Type B pancreatic cell (in vitro differentiated cells): ENCODE measurements around the gene DNLZ. TPM values are rescaled to one million over a fixed set of nuclear protein-coding genes. Genes with fewer than 3 reads are reported as not detected.

Experiments
- DNase-seq: peaks from one replicate; pipeline ENCODE4 v3.0.0; 2021; ENCODE audit warnings: mixed read lengths; ENCODE audit not compliant: unreplicated experiment; ENCODE audit errors: extremely low spot score
- H3K27ac Mint-ChIP-seq: 2 replicates; pipeline ENCODE4 v1.8.0; 2021; ENCODE audit warnings: mild to moderate bottlenecking, mixed read lengths
- H3K27me3 Mint-ChIP-seq: 2 replicates; pipeline ENCODE4 v1.8.0; 2021; ENCODE audit warnings: mixed read lengths
- H3K36me3 Mint-ChIP-seq: 2 replicates; pipeline ENCODE4 v1.8.0; 2021; ENCODE audit warnings: mixed read lengths
- H3K4me1 Mint-ChIP-seq: one replicate; pipeline ENCODE4 v1.8.0; 2021; ENCODE audit warnings: mixed read lengths; ENCODE audit not compliant: unreplicated experiment
- H3K4me3 Mint-ChIP-seq: 2 replicates; pipeline ENCODE4 v1.8.0; 2021; ENCODE audit warnings: mild to moderate bottlenecking, mixed read lengths
- H3K9me3 Mint-ChIP-seq: 2 replicates; pipeline ENCODE4 v1.8.0; 2021; ENCODE audit warnings: mixed read lengths
- total RNA-seq: library from RNA; stranded (reverse); gene quantifications from 2 replicates; pipeline ENCODE4 v1.2.1, GENCODE V29; 2021; ENCODE audit warnings: low replicate concordance
- TF ChIP-seq, protein P1 (sequence below): fragments of 200-600 bp; sonication (generic); conservative IDR thresholded peaks from 2 replicates; pipeline ENCODE4 v1.5.0; 2021; ENCODE audit warnings: antibody characterized with exemption, mild to moderate bottlenecking

The DNLZ gene
- total RNA-seq, 1 donor from 2014 or later: 14.0 TPM

DNA sequence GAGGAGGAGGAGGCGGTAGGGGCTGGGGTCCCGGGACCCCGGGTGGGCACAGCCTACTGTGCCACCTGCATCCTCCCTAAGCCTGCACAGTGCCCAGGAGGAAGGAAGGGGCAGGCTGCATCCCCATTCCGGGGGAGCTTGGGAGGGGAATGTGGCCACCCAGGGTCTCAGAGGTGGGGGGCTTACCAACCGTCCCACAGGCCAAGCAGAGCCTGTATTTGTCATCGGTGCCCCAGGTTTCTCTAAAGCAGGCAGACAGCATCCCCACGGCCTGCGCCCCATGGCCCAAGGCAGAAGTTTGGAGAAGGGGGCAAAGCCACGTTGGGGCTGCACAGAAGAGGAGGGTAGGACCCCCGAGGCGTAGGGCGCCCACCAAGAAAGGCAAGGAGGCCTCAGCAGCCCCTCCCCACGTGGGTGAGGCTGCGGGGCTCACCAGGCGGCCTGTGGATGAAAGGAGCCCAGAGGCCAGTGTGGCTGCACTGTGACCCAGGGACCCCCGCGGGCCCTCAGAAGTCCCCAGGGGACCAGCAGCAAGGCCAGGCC, 36.7 kb downstream of the DNLZ start:
- DNase-seq: no peak
- Mint-ChIP-seq H3K4me1 (peaks cover 26% of the 10 kb centered on the region), H3K27me3 (no peaks in the 10 kb centered on the region), H3K9me3 (no peaks in the 10 kb centered on the region), H3K4me3 (peak overlapping the region; percentile 81), H3K27ac (peak overlapping the region; percentile 64), H3K36me3 (no peaks in the 10 kb centered on the region)
- TF ChIP-seq, protein P1, sequence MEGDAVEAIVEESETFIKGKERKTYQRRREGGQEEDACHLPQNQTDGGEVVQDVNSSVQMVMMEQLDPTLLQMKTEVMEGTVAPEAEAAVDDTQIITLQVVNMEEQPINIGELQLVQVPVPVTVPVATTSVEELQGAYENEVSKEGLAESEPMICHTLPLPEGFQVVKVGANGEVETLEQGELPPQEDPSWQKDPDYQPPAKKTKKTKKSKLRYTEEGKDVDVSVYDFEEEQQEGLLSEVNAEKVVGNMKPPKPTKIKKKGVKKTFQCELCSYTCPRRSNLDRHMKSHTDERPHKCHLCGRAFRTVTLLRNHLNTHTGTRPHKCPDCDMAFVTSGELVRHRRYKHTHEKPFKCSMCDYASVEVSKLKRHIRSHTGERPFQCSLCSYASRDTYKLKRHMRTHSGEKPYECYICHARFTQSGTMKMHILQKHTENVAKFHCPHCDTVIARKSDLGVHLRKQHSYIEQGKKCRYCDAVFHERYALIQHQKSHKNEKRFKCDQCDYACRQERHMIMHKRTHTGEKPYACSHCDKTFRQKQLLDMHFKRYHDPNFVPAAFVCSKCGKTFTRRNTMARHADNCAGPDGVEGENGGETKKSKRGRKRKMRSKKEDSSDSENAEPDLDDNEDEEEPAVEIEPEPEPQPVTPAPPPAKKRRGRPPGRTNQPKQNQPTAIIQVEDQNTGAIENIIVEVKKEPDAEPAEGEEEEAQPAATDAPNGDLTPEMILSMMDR: no peak

DNA sequence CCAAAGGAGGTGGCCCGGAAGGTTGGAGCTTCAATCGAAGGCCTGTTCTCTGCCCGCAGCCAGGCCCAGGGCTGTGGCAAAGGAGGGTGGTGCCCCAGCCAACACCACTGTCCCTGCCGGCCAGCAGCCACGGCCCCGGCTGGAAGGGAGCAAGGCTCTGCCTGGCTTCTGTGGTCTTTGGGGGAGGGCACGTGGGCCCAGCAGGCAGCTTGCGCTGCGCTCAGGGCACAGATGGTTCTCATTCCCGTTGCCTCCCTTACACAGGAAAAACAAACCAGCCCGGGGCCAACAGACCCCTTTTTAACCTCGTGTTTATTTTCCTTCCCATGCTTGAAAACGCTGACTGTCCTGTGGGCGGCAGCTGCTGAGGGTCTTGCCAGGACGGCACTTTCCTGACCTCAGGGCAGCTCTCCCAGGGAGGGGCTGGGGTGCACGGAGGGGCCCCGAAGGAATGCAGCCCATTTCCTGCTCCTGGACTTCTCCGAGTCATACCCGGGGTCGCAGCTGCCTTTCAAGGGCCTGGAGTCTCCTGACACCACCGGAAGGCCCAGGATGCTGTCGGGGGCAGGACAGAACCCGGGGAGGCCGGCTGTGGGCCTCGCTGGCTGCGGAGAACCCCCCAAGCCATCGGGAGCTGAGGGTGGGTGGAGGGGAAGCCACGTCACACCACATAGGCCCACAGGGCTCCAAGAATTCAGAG, 37.3 kb downstream of the DNLZ start:
- Mint-ChIP-seq H3K4me3 (peak overlapping the region; percentile 81), H3K36me3 (no peaks in the 10 kb centered on the region), H3K27me3 (no peaks in the 10 kb centered on the region), H3K27ac (peak overlapping the region; percentile 71), H3K9me3 (no peaks in the 10 kb centered on the region), H3K4me1 (peaks cover 26% of the 10 kb centered on the region)
- TF ChIP-seq, protein P1: no peak
- no peak for DNase-seq

DNA sequence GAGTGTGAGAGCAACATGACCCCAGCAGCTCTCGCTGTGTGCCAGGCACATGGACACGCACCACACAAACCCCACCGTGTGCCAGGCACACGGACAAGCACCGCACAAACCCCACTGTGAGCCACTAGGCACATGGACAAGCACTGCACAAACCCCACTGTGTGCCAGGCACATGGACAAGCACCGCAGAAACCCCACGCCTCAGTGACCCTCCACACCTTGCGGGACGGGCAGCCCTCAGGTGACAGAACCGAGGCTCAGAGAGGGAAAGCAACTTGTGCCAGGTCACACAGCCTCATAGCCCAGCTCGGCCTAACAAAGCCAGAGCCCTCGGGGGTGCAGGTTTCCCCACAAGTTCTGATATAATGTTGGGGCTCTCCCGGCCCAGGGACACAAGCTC, 38.2 kb downstream of the DNLZ start:
- Mint-ChIP-seq H3K36me3 (no peaks in the 10 kb centered on the region), H3K9me3 (peaks cover 4% of the 10 kb centered on the region), H3K4me1 (peaks cover 26% of the 10 kb centered on the region), H3K4me3 (peak overlapping the region; percentile 36), H3K27me3 (no peaks in the 10 kb centered on the region), H3K27ac (peak overlapping the region; percentile 71)
- DNase-seq: no peak
- TF ChIP-seq, protein P1: no peak

DNA sequence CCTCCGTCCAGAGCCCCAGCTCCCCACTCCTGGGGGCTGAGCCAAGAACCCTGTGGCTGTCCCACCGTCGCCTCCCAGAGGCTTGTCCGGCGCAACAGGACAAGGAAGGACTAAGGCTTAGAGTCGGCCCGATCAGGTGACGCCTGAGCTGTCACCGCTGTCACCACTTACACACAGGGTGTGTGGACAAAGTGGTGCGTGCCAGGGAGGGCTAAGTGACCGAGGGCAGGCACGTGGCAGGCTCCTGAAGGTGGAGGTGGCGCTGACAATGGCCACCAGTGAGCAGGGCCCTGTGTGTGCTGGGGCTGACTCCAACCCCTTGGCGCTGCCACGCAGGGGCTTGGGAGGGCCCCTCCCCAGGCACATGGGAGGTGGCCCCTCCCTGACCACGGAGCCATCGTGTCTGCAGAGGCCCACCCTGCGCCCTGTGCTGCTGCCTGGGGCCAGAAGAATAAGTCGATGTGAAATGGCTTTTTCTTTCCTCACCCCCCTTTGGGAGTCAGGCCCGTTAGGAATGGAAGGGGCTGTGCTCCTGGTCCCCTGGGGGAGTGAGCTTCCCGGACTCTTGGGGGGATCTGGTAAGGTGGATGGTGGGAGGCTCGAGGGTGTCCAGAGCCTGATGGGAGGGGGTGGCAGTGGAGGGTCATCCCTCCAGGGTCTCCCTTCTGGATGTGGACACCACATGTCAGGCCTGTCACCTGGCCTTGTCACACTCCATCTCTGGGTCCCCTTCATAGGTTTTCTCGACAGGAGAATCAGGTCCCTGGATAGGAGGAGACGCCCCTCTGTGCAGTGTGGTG, 38.8 kb downstream of the DNLZ start:
- Mint-ChIP-seq H3K36me3 (no peaks in the 10 kb centered on the region), H3K27me3 (no peaks in the 10 kb centered on the region), H3K4me3 (no peak overlapping the region), H3K9me3 (peaks cover 4% of the 10 kb centered on the region), H3K4me1 (peaks cover 26% of the 10 kb centered on the region), H3K27ac (peak overlapping the region; percentile 71)
- no peak for DNase-seq
- TF ChIP-seq, protein P1: no peak

DNA sequence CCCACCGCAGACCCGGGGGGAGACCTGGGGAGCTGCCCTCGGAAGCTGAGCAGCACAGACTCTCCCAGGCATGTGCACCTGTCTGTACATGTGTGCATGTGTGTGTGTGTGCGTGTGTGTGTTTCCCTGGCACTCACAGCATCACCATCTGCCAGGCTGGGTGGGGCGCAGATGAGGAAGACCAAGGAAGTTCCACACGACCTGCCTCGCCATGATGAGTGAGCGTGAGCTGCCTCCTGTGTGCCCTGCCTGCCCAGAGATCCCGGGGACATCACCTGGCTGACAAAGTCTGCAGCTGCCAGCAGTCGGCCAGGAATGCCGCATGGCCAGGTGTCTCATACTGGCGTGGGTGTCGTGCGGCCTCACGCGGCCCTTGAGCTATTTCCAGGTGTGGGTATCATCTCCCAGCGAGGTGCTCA, 40.2 kb downstream of the DNLZ start:
- Mint-ChIP-seq H3K9me3 (peaks cover 4% of the 10 kb centered on the region), H3K4me3 (no peak overlapping the region), H3K27ac (no peak overlapping the region), H3K27me3 (no peaks in the 10 kb centered on the region), H3K4me1 (peaks cover 22% of the 10 kb centered on the region), H3K36me3 (no peaks in the 10 kb centered on the region)
- TF ChIP-seq, protein P1: no peak
- DNase-seq: no peak
